Measurements from ENCODE around the gene TRIM66.
A peak's percentile ranks its signal among the peaks of the same experiment; 100 is the strongest.

Gene TRIM66

GRCh38 chr11:8719211-8719649, 36.8 kb upstream of the TRIM66 start:
- TF ChIP-seq YY1 (IDR thresholded peaks at IDR 0.05; ENCODE audit: low read depth), result no peak
- no peak for TF ChIP-seq EP300 (IDR thresholded peaks at IDR 0.05; ENCODE audit: borderline replicate concordance)
- TF ChIP-seq NFIC (IDR thresholded peaks at IDR 0.05), result 0 out of 2 replicates have a peak, but pooled peaks have one; percentile 8

GRCh38 chr11:8717876-8718753, 35.6 kb upstream of the TRIM66 start:
- no peak for TF ChIP-seq FOXM1 (IDR thresholded peaks at IDR 0.05; ENCODE audit: borderline replicate concordance, low read depth)
- TF ChIP-seq CREB1 (IDR thresholded peaks at IDR 0.05; ENCODE audit: low read depth), result no peak
- no peak for TF ChIP-seq TEAD4 (IDR thresholded peaks at IDR 0.05)
- peak; percentile 58; the same call in 1 of the 2 replicates for TF ChIP-seq CEBPB (IDR thresholded peaks at IDR 0.05)

- TF ChIP-seq EGR1 (IDR thresholded peaks at IDR 0.05) (peak; percentile 19; the same call in 1 of the 2 replicates), MAX (IDR thresholded peaks at IDR 0.05) (no peak)
These were observed 35.0 kb upstream of the TRIM66 start for GRCh38 chr11:8717544-8717875.

- TF ChIP-seq CEBPB (IDR thresholded peaks at IDR 0.05), result no peak
- no peak for TF ChIP-seq REST (IDR thresholded peaks at IDR 0.05; ENCODE audit: low read depth)
- no peak for TF ChIP-seq TAF1 (IDR thresholded peaks at IDR 0.05; ENCODE audit: low read depth)
- TF ChIP-seq ZBTB7A (IDR thresholded peaks at IDR 0.05; ENCODE audit: low read depth), result no peak
- no peak for TF ChIP-seq EP300 (IDR thresholded peaks at IDR 0.05; ENCODE audit: borderline replicate concordance)
- no peak for TF ChIP-seq CREB1 (IDR thresholded peaks at IDR 0.05; ENCODE audit: low read depth)
- TF ChIP-seq USF1 (IDR thresholded peaks at IDR 0.05), result no peak
- TF ChIP-seq TEAD4 (IDR thresholded peaks at IDR 0.05), result no peak
- TF ChIP-seq MAX (IDR thresholded peaks at IDR 0.05), result no peak
- TF ChIP-seq TCF12 (IDR thresholded peaks at IDR 0.05; ENCODE audit: low read depth), result no peak
- TF ChIP-seq NFIC (IDR thresholded peaks at IDR 0.05), result no peak
- no peak for TF ChIP-seq YY1 (IDR thresholded peaks at IDR 0.05; ENCODE audit: low read depth)
- TF ChIP-seq RAD21 (IDR thresholded peaks at IDR 0.05; ENCODE audit: low read depth), result no peak
- TF ChIP-seq FOXM1 (IDR thresholded peaks at IDR 0.05; ENCODE audit: borderline replicate concordance, low read depth), result no peak
- TF ChIP-seq EGR1 (IDR thresholded peaks at IDR 0.05), result no peak
These were observed 33.0 kb upstream of the TRIM66 start for GRCh38 chr11:8715501-8715900.

GRCh38 chr11:8714622-8715225, 32.3 kb upstream of the TRIM66 start:
- no peak for TF ChIP-seq EP300 (IDR thresholded peaks at IDR 0.05; ENCODE audit: borderline replicate concordance)
- no peak for TF ChIP-seq TCF12 (IDR thresholded peaks at IDR 0.05; ENCODE audit: low read depth)
- TF ChIP-seq EGR1 (IDR thresholded peaks at IDR 0.05), result no peak
- TF ChIP-seq ZBTB7A (IDR thresholded peaks at IDR 0.05; ENCODE audit: low read depth), result no peak
- no peak for TF ChIP-seq TAF1 (IDR thresholded peaks at IDR 0.05; ENCODE audit: low read depth)
- TF ChIP-seq FOXM1 (IDR thresholded peaks at IDR 0.05; ENCODE audit: borderline replicate concordance, low read depth), result no peak
- TF ChIP-seq TEAD4 (IDR thresholded peaks at IDR 0.05), result no peak
- no peak for TF ChIP-seq CEBPB (IDR thresholded peaks at IDR 0.05)
- no peak for TF ChIP-seq NFIC (IDR thresholded peaks at IDR 0.05)
- TF ChIP-seq YY1 (IDR thresholded peaks at IDR 0.05; ENCODE audit: low read depth), result no peak
- TF ChIP-seq CREB1 (IDR thresholded peaks at IDR 0.05; ENCODE audit: low read depth), result no peak
- TF ChIP-seq RAD21 (IDR thresholded peaks at IDR 0.05; ENCODE audit: low read depth), result no peak
- TF ChIP-seq MAX (IDR thresholded peaks at IDR 0.05), result no peak

- no peak for TF ChIP-seq NFIC (IDR thresholded peaks at IDR 0.05)
- no peak for TF ChIP-seq TCF12 (IDR thresholded peaks at IDR 0.05; ENCODE audit: low read depth)
These were observed 31.4 kb upstream of the TRIM66 start for GRCh38 chr11:8713760-8714454.

- TF ChIP-seq YY1 (IDR thresholded peaks at IDR 0.05; ENCODE audit: low read depth) (no peak), TEAD4 (IDR thresholded peaks at IDR 0.05) (no peak), EGR1 (IDR thresholded peaks at IDR 0.05) (no peak), TAF1 (IDR thresholded peaks at IDR 0.05; ENCODE audit: low read depth) (no peak), CREB1 (IDR thresholded peaks at IDR 0.05; ENCODE audit: low read depth) (no peak)
These were observed 30.0 kb upstream of the TRIM66 start for GRCh38 chr11:8712506-8712905.
